B cell (primary cell): ENCODE results near the gene GRID1. TPM values are rescaled to one million over a fixed set of nuclear protein-coding genes. Genes with fewer than 3 reads are reported as not detected.

Source experiments
- ATAC-seq: fragments of 200-7000 bp; cut with Tn5 transposase; one replicate; pipeline ENCODE4 v1.10.0; 2021; ENCODE audit warnings: low read depth, mild to moderate bottlenecking, moderate number of reproducible peaks, moderate library complexity
- CTCF ChIA-PET: fragments of 350-600 bp; sonication (Branson Sonifier 250); formaldehyde crosslinking; loops from one replicate; lab custom pipeline; 2021; ENCODE audit warnings: antibody characterized with exemption, inconsistent platforms; lab: Charles Lee
- POLR2A ChIA-PET: fragments of 350-600 bp; sonication (Branson Sonifier 250); formaldehyde crosslinking; loops from one replicate; lab custom pipeline; 2021; ENCODE audit warnings: antibody characterized with exemption; lab: Charles Lee
- DNase-seq: peaks from one replicate; pipeline ENCODE4 v3.0.0; 2013
- H2AFZ ChIP-seq: 2 replicates; pipeline ENCODE4 v1.6.1; 2012; ENCODE audit warnings: mild to moderate bottlenecking, low read depth, low read length; ENCODE audit not compliant: insufficient read depth, poor library complexity, severe bottlenecking
- H3K27ac ChIP-seq, 2 donors: 1 replicate in 1 of 2; 2 replicates in 1 of 2; pipeline ENCODE4 v1.5.1; 2012 to 2013; ENCODE audit warnings: low read length in 2 of 2, mild to moderate bottlenecking in 2 of 2, moderate library complexity in 1 of 2
- H3K27me3 ChIP-seq, 4 experiments: fragments of 200-600 bp in 1 of 4; sonication (generic) in 1 of 4; replicated peaks in 1 of 4; 1 replicate in 2 of 4; 2 replicates in 2 of 4; pipeline versions ENCODE4 v1.6.1 to v1.7.0; 2013 to 2016; ENCODE audit warnings: low read length in 3 of 4, mild to moderate bottlenecking in 2 of 4, mixed read lengths in 1 of 4, moderate library complexity in 1 of 4; ENCODE audit not compliant: insufficient read depth in 4 of 4, control insufficient read depth in 3 of 4; ENCODE audit errors: control extremely low read depth in 1 of 4
- H3K36me3 ChIP-seq, 2 experiments: replicated peaks in 1 of 2; 1 replicate in 1 of 2; 2 replicates in 1 of 2; pipeline versions ENCODE4 v1.6.1 to v1.7.1; 2013; ENCODE audit warnings: low read length in 1 of 2; ENCODE audit not compliant: insufficient read depth in 2 of 2, control insufficient read depth in 1 of 2; ENCODE audit errors: control extremely low read depth in 1 of 2, extremely low read depth in 1 of 2
- H3K4me1 ChIP-seq, 2 donors: fragments of 200-600 bp in 1 of 2; sonication (generic) in 1 of 2; 1 replicate in 1 of 2; 2 replicates in 1 of 2; pipeline versions ENCODE4 v1.5.1 to v1.6.1; 2013 to 2017; ENCODE audit warnings: low read length in 2 of 2; ENCODE audit not compliant: control insufficient read depth in 2 of 2, insufficient read depth in 2 of 2
- H3K4me2 ChIP-seq: replicated peaks from 2 replicates; pipeline ENCODE3; 2012; ENCODE audit warnings: mild to moderate bottlenecking, low read depth, low read length; ENCODE audit not compliant: poor library complexity, severe bottlenecking
- H3K4me3 ChIP-seq, 5 experiments: fragments of 200-600 bp in 1 of 5; sonication (generic) in 1 of 5; 1 replicate in 3 of 5; 2 replicates in 2 of 5; pipeline versions ENCODE4 v1.5.1 to v1.7.0; 2011 to 2016; ENCODE audit warnings: low read length in 4 of 5, mild to moderate bottlenecking in 4 of 5, low read depth in 2 of 5, control low read depth in 1 of 5, moderate library complexity in 1 of 5; ENCODE audit not compliant: insufficient read depth in 1 of 5; ENCODE audit errors: control extremely low read depth in 1 of 5, extremely low read depth in 1 of 5
- H3K79me2 ChIP-seq: fragments of 200-600 bp; sonication (generic); one replicate; pipeline ENCODE4 v1.6.0; 2016; ENCODE audit warnings: low read length; ENCODE audit not compliant: control insufficient read depth, insufficient read depth
- H3K9ac ChIP-seq: fragments of 200-600 bp; sonication (generic); 2 replicates; pipeline ENCODE4 v1.6.1; 2017; ENCODE audit warnings: mild to moderate bottlenecking, low read length, moderate library complexity
- H3K9me3 ChIP-seq, 3 donors: one replicate each; pipeline versions ENCODE4 v1.6.1 to v1.7.1; 2013; ENCODE audit warnings: low read length in 2 of 3; ENCODE audit not compliant: control insufficient read depth in 2 of 3, insufficient read depth in 1 of 3; ENCODE audit errors: control extremely low read depth in 1 of 3
- H4K20me1 ChIP-seq: 2 replicates; pipeline ENCODE4 v1.6.0; 2012; ENCODE audit warnings: mild to moderate bottlenecking, low read length; ENCODE audit not compliant: insufficient read depth, control insufficient read depth, poor library complexity, severe bottlenecking
- H3K27ac Mint-ChIP-seq: one replicate; pipeline ENCODE4 v1.8.0; 2021; ENCODE audit warnings: mixed read lengths
- H3K27me3 Mint-ChIP-seq: one replicate; pipeline ENCODE4 v1.8.0; 2021; ENCODE audit warnings: mixed read lengths
- H3K4me1 Mint-ChIP-seq: one replicate; pipeline ENCODE4 v1.8.0; 2021; ENCODE audit warnings: mixed read lengths
- H3K4me3 Mint-ChIP-seq: one replicate; pipeline ENCODE4 v1.8.0; 2021; ENCODE audit warnings: mixed read lengths
- H3K9me3 Mint-ChIP-seq: one replicate; pipeline ENCODE4 v1.8.0; 2022; ENCODE audit warnings: mixed read lengths; ENCODE audit not compliant: insufficient read depth
- CTCF ChIP-seq: fragments of 200-600 bp; IDR thresholded peaks from one replicate; pipeline ENCODE4 v1.8.0; 2022; ENCODE audit warnings: antibody characterized with exemption, mild to moderate bottlenecking
- EZH2 ChIP-seq: IDR thresholded peaks from 2 replicates; pipeline ENCODE4 v1.6.1; 2012; ENCODE audit warnings: borderline replicate concordance, low read depth, mild to moderate bottlenecking, moderate library complexity, low read length; ENCODE audit not compliant: insufficient read depth, poor library complexity, severe bottlenecking
- WGBS: methylation state at CpG from one replicate; pipeline ENCODE4 v1.1.5; 2013; ENCODE audit warnings: missing lambda C conversion rate; ENCODE audit not compliant: insufficient coverage; 5-methylcytosine and 5-hydroxymethylcytosine counted together
- intact Hi-C: fragments of 100-400 bp; cut with micrococcal nuclease; formaldehyde crosslinking; loops from one replicate; pipeline ENCODE4 v1.10.0; 2022
- polyA plus RNA-seq: library from polyadenylated mRNA; depleted of rRNA; stranded (reverse); fragments of >200 nt; gene quantifications from 2 replicates; pipeline ENCODE4 v1.2.3, GENCODE V29; 2012
- total RNA-seq, 2 donors: library from RNA; stranded (reverse); fragments of 120-200 nt in 1 of 2; gene quantifications; 1 replicate in 1 of 2; 2 replicates in 1 of 2; pipeline versions ENCODE4 v1.2.3 to v1.2.4, GENCODE V29; 2013 to 2022

GRID1 gene
- total and polyA plus RNA-seq, 2 donors (not counting 1 experiment from before 2014, with no cell fraction given), result not detected

GRCh38 chr10:86090807-86091206 is 275.8 kb downstream of the GRID1 start:
- TF ChIP-seq CTCF (no peak), EZH2 (no peak)
- H3K27ac ChIP-seq, result no peak overlapping the region
- H2AFZ ChIP-seq, result no peak overlapping the region
- no peaks in the 10 kb centered on the region for H4K20me1 ChIP-seq
- no peaks in the 10 kb centered on the region for H3K36me3 ChIP-seq
- ATAC-seq, result no peak
- no peak for DNase-seq
- H3K4me1 ChIP-seq, result no peaks in the 10 kb centered on the region
- Mint-ChIP-seq H3K9me3 (no peaks in the 10 kb centered on the region), H3K4me3 (no peak overlapping the region), H3K27me3 (peaks cover 40% of the 10 kb centered on the region), H3K27ac (no peak overlapping the region), H3K4me1 (no peaks in the 10 kb centered on the region)
- WGBS, result 88% methylated on average over 2 of the region's 3 CpGs
- POLR2A ChIA-PET, result no interaction called here
- H3K9ac ChIP-seq, result no peak overlapping the region
- intact Hi-C loops, result no loop called here
- CTCF ChIA-PET, result no interaction called here
- H3K4me3 ChIP-seq, result no peak overlapping the region
- H3K79me2 ChIP-seq, result no peaks in the 10 kb centered on the region
- H3K9me3 ChIP-seq, result peaks cover 0 to 3% (median 0%) of the 10 kb centered on the region in 3 donors
- H3K4me2 ChIP-seq, result no peak overlapping the region
- H3K27me3 ChIP-seq, result peaks cover 0 to 14% (median 0%) of the 10 kb centered on the region in 4 experiments

GRCh38 chr10:86087716-86088115 is 278.9 kb downstream of the GRID1 start:
- Histone ChIP-seq H3K4me2 (no peak overlapping the region), H3K27me3 (peaks cover 0 to 21% (median under 1%) of the 10 kb centered on the region in 4 experiments), H3K79me2 (no peaks in the 10 kb centered on the region), H4K20me1 (no peaks in the 10 kb centered on the region), H3K27ac (no peak overlapping the region), H3K9ac (no peak overlapping the region), H3K4me3 (no peak overlapping the region), H2AFZ (no peak overlapping the region), H3K36me3 (no peaks in the 10 kb centered on the region), H3K9me3 (peaks cover 0 to 3% (median 0%) of the 10 kb centered on the region in 3 donors), H3K4me1 (no peaks in the 10 kb centered on the region)
- no peak overlapping the region for H3K4me3 Mint-ChIP-seq
- ATAC-seq, result no peak
- H3K4me1 Mint-ChIP-seq, result no peaks in the 10 kb centered on the region
- intact Hi-C loops, result no loop called here
- no peaks in the 10 kb centered on the region for H3K9me3 Mint-ChIP-seq
- ChIA-PET POLR2A (no interaction called here), CTCF (no interaction called here)
- no peak overlapping the region for H3K27ac Mint-ChIP-seq
- DNase-seq, result no peak
- peaks cover 52% of the 10 kb centered on the region for H3K27me3 Mint-ChIP-seq
- 65% methylated on average over 9 of the region's 9 CpGs for WGBS
- TF ChIP-seq CTCF (no peak), EZH2 (no peak)
